ENCODE data around the gene BRAP.

DNA sequence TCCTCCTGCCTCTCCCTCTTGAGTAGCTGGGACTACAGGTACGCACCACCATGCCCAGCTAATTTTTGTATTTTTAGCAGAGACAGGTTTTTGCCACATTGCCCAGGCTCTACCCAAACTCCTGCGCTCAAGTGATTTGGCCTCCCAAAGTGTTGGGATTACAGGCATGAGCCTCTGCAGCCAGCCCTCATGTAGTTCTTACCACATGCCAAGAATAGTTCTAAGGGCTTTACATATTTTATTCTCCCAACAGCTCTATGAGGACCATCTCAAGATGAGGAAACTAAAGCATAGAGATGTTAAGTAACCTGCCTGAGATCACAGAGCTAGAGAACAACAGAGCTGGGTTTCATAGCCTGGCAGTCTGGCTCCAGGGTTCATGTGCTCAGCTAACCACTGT is 43.0 kb upstream of the BRAP start:
- TF ChIP-seq, protein P1, sequence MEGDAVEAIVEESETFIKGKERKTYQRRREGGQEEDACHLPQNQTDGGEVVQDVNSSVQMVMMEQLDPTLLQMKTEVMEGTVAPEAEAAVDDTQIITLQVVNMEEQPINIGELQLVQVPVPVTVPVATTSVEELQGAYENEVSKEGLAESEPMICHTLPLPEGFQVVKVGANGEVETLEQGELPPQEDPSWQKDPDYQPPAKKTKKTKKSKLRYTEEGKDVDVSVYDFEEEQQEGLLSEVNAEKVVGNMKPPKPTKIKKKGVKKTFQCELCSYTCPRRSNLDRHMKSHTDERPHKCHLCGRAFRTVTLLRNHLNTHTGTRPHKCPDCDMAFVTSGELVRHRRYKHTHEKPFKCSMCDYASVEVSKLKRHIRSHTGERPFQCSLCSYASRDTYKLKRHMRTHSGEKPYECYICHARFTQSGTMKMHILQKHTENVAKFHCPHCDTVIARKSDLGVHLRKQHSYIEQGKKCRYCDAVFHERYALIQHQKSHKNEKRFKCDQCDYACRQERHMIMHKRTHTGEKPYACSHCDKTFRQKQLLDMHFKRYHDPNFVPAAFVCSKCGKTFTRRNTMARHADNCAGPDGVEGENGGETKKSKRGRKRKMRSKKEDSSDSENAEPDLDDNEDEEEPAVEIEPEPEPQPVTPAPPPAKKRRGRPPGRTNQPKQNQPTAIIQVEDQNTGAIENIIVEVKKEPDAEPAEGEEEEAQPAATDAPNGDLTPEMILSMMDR (IDR thresholded peaks at IDR 0.05): no peak
- no peak for TF ChIP-seq POLR2A (IDR thresholded peaks at IDR 0.05)

Data from Peyer's patch (tissue), 4 donors.